GM18909 (cell line): ENCODE measurements around the gene PPP2CA.
A peak's percentile ranks its signal among the peaks of the same experiment; 100 is the strongest.

Experiments used
- ATAC-seq: cut with Tn5 transposase; IDR thresholded peaks from one replicate; pipeline ENCODE4 v1.9.1; 2021; ENCODE audit warnings: mild to moderate bottlenecking; ENCODE audit not compliant: unreplicated experiment, poor library complexity

The PPP2CA gene

GRCh38 chr5:134206627-134207160, 19.2 kb downstream of the PPP2CA start:
- no peak for ATAC-seq

- no peak for ATAC-seq
These were observed 21.3 kb downstream of the PPP2CA start for GRCh38 chr5:134204575-134204974.

GRCh38 chr5:134203630-134204029, 22.2 kb downstream of the PPP2CA start:
- no peak for ATAC-seq

- ATAC-seq = no peak
These were observed 30.2 kb downstream of the PPP2CA start for GRCh38 chr5:134195666-134196065.

- ATAC-seq = no peak
These were observed 36.8 kb downstream of the PPP2CA start for GRCh38 chr5:134189031-134189430.

- ATAC-seq = no peak
These were observed 37.8 kb downstream of the PPP2CA start for GRCh38 chr5:134188092-134188491.

- ATAC-seq = peak; percentile 81
These were observed 41.4 kb downstream of the PPP2CA start for GRCh38 chr5:134184155-134185135.

- no peak for ATAC-seq
These were observed 42.4 kb downstream of the PPP2CA start for GRCh38 chr5:134183481-134183880.

GRCh38 chr5:134178096-134178419, 47.8 kb downstream of the PPP2CA start:
- no peak for ATAC-seq

- peak; percentile 13 for ATAC-seq
These were observed 48.3 kb downstream of the PPP2CA start for GRCh38 chr5:134177369-134178095.

- ATAC-seq = peak; percentile 84
These were observed 49.1 kb downstream of the PPP2CA start, which contains the start of gene SKP1 for GRCh38 chr5:134176511-134177368. Gene SKP1 (minus strand): TSS chr5:134176950. CDS start chr5:134174022, 2,928 bp downstream.

GRCh38 chr5:134175921-134176510, 49.9 kb downstream of the PPP2CA start:
- ATAC-seq = peak; percentile 25

GRCh38 chr5:134174841-134175839, 50.7 kb downstream of the PPP2CA start:
- ATAC-seq = no peak

GRCh38 chr5:134171972-134172371, 53.9 kb downstream of the PPP2CA start:
- ATAC-seq = no peak

GRCh38 chr5:134162592-134162991, 63.3 kb downstream of the PPP2CA start:
- no peak for ATAC-seq

GRCh38 chr5:134161513-134162395, 64.1 kb downstream of the PPP2CA start:
- no peak for ATAC-seq

GRCh38 chr5:134153657-134154056, 72.2 kb downstream of the PPP2CA start:
- no peak for ATAC-seq

- no peak for ATAC-seq
These were observed 72.6 kb downstream of the PPP2CA start for GRCh38 chr5:134153241-134153640.
